Measurements from ENCODE around the gene TMEM61. TPM values are rescaled to one million over a fixed set of nuclear protein-coding genes. Genes with fewer than 3 reads are reported as not detected.

TMEM61 gene
- total RNA-seq, 2 donors from 2014 or later, result 3.0 to 11.0 TPM

Other genes with a start within 250 kb of the TMEM61 start
- gene PARS2, start 216.1 kb upstream of the TMEM61 start, total RNA-seq, result 1 to 10 TPM; 2.3 to 2.8 TPM
- under 1 TPM in 1 of 2 donors, not detected in 1; 0.05 TPM for gene TTC22, start 179.3 kb upstream of the TMEM61 start, total RNA-seq
- 10 to 100 TPM in 1 of 2 donors, 1 to 10 TPM in 1; 8.0 to 27.1 TPM for gene DHCR24, start 93.4 kb upstream of the TMEM61 start, total RNA-seq
- gene BSND, start 18.3 kb downstream of the TMEM61 start, total RNA-seq, result not detected
- gene PCSK9, start 58.9 kb downstream of the TMEM61 start, total RNA-seq, result under 1 TPM in 1 of 2 donors, not detected in 1; 0.32 TPM
- gene USP24, start 234.7 kb downstream of the TMEM61 start, total RNA-seq, result 10 to 100 TPM; 31.5 to 35.1 TPM

Data from posterior vena cava (tissue), 2 donors.